Stomach (tissue), 4 donors: ENCODE data around the gene FAXDC2.

Source experiments
- POLR2AphosphoS5 ChIP-seq, 3 donors: sonication (generic); formaldehyde crosslinking; IDR thresholded peaks; one replicate each; pipeline ENCODE4 v1.6.1; 2016; ENCODE audit warnings: antibody characterized with exemption in 3 of 3
- TF ChIP-seq, protein P1 (sequence below), 7 experiments: fragments of 450-650 bp in 4 of 7; fragments of 200-600 bp in 3 of 7; sonication (generic) in 3 of 7; IDR thresholded peaks; one replicate each; pipeline ENCODE4 v1.5.1; 2016 to 2019; ENCODE audit warnings: antibody characterized with exemption in 7 of 7, control low read depth in 2 of 7, mild to moderate bottlenecking in 1 of 7

DNA sequence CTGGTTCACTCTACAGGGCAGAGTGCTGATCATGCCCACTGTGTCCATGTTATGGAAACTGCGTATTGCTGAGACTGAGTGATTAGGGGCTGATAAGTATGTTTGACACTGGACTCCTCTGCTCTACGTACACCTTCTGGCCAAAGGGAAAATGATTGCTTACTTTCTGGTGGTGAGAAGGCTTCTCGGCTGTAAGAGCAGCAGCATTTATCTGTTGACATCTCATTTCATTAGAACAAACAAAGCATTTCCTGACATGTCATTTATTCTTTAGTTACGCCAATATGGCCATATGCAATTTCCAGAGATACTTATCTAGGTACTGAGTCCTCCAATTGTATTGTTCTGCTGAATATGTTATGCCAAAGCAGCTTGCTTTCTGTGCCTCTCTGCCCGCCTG lies 5.6 kb downstream of the FAXDC2 start:
- TF ChIP-seq, protein P1, sequence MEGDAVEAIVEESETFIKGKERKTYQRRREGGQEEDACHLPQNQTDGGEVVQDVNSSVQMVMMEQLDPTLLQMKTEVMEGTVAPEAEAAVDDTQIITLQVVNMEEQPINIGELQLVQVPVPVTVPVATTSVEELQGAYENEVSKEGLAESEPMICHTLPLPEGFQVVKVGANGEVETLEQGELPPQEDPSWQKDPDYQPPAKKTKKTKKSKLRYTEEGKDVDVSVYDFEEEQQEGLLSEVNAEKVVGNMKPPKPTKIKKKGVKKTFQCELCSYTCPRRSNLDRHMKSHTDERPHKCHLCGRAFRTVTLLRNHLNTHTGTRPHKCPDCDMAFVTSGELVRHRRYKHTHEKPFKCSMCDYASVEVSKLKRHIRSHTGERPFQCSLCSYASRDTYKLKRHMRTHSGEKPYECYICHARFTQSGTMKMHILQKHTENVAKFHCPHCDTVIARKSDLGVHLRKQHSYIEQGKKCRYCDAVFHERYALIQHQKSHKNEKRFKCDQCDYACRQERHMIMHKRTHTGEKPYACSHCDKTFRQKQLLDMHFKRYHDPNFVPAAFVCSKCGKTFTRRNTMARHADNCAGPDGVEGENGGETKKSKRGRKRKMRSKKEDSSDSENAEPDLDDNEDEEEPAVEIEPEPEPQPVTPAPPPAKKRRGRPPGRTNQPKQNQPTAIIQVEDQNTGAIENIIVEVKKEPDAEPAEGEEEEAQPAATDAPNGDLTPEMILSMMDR (IDR thresholded peaks at IDR 0.05), result no peak
- TF ChIP-seq POLR2AphosphoS5 (IDR thresholded peaks at IDR 0.05), result no peak
